K562 (cell line): ENCODE data around the gene PTPRM. TPM values are rescaled to one million over a fixed set of nuclear protein-coding genes. Genes with fewer than 3 reads are reported as not detected.

Experiments
- ATAC-seq: fragments of 200-7000 bp; cut with Tn5 transposase; 3 replicates; pipeline ENCODE4 v1.9.1; 2020; ENCODE audit warnings: moderate library complexity
- BruUV-seq: library from RNA; stranded (reverse); fragments of 400-500 nt; replicated peaks from 2 replicates; lab custom pipeline; 2021; lab: Mats Ljungman, UMichigan
- CTCF ChIA-PET: fragments of 300-600 bp; formaldehyde crosslinking; extraction: SDS; loops from one replicate; lab custom pipeline; 2021; ENCODE audit warnings: low intra/inter-chr PET ratio; lab: Yijun Ruan, JAX
- POLR2A ChIA-PET: fragments of 300-600, 350-650 bp; sonication (Branson Sonifier 250); formaldehyde crosslinking; extraction: SDS; loops from one replicate; lab custom pipeline; 2021; ENCODE audit warnings: antibody characterized with exemption, inconsistent platforms; lab: Yijun Ruan, JAX
- DNase-seq, 4 experiments: peaks; one replicate each; pipeline versions ENCODE4 v3.0.0 to v3.0.0-alpha.2; 2011 to 2018; ENCODE audit warnings: low spot score in 3 of 4, mixed read lengths in 3 of 4; ENCODE audit errors: extremely low read depth in 1 of 4
- FAIRE-seq: peaks from 2 replicates; lab custom pipeline; 2011; peaks lifted over from hg19 to GRCh38; lab: Jason Lieb, UNC
- H2AFZ ChIP-seq: 2 replicates; pipeline ENCODE4 v1.6.0; 2011; ENCODE audit warnings: low read depth, low read length, control low read depth, inconsistent platforms
- H3K27ac ChIP-seq: fragments of 200-600 bp; 3 replicates; pipeline ENCODE4 v1.8.0; 2011; ENCODE audit warnings: low read depth, mild to moderate bottlenecking, control low read depth, inconsistent platforms, low read length, moderate library complexity, mixed read lengths; ENCODE audit errors: extremely low read depth
- H3K27me3 ChIP-seq, 2 experiments: fragments of 300-600 bp in 1 of 2; 2 replicates in 1 of 2; 3 replicates in 1 of 2; pipeline versions ENCODE4 v1.6.0 to v1.8.0; 2011; ENCODE audit warnings: inconsistent platforms in 2 of 2, low read length in 2 of 2, mild to moderate bottlenecking in 1 of 2, mixed read lengths in 1 of 2, moderate library complexity in 1 of 2; ENCODE audit not compliant: control insufficient read depth in 2 of 2, insufficient read depth in 2 of 2
- H3K36me3 ChIP-seq: fragments of 300-600 bp; 3 replicates; pipeline ENCODE4 v1.8.0; 2011; ENCODE audit warnings: mild to moderate bottlenecking, low read length, inconsistent platforms; ENCODE audit not compliant: control insufficient read depth, insufficient read depth
- H3K4me1 ChIP-seq, 2 experiments: fragments of 200-600 bp in 1 of 2; replicated peaks in 1 of 2; 2 replicates in 1 of 2; 3 replicates in 1 of 2; pipeline versions ENCODE4 v1.5.1 to v1.8.0; 2011; ENCODE audit warnings: inconsistent platforms in 2 of 2, low read length in 2 of 2, mild to moderate bottlenecking in 1 of 2, mixed read lengths in 1 of 2, moderate library complexity in 1 of 2; ENCODE audit not compliant: control insufficient read depth in 2 of 2, insufficient read depth in 2 of 2
- H3K4me2 ChIP-seq: 2 replicates; pipeline ENCODE4 v1.6.1; 2011; ENCODE audit warnings: low read length, control low read depth, inconsistent platforms, mixed read lengths; ENCODE audit not compliant: insufficient read depth
- H3K4me3 ChIP-seq: fragments of 200-600 bp; sonication (generic), shearing (Covaris generic); 2 replicates; pipeline ENCODE4 v1.5.1; 2016; ENCODE audit warnings: control low read depth, inconsistent platforms
- H3K79me2 ChIP-seq: fragments of 200-600 bp; 3 replicates; pipeline ENCODE4 v1.8.0; 2011; ENCODE audit warnings: low read length, inconsistent platforms; ENCODE audit not compliant: control insufficient read depth, insufficient read depth
- H3K9ac ChIP-seq, 2 experiments: 2 replicates each; pipeline versions ENCODE4 v1.6.0 to v1.6.1; 2011; ENCODE audit warnings: low read depth in 2 of 2, low read length in 2 of 2, control low read depth in 1 of 2, inconsistent platforms in 1 of 2, mild to moderate bottlenecking in 1 of 2, mixed read lengths in 1 of 2; ENCODE audit not compliant: insufficient read depth in 1 of 2
- H3K9me1 ChIP-seq: one replicate; pipeline ENCODE4 v1.6.0; 2011; ENCODE audit warnings: inconsistent platforms, mild to moderate bottlenecking, low read length, moderate library complexity; ENCODE audit not compliant: control insufficient read depth, insufficient read depth
- H3K9me3 ChIP-seq: replicated peaks from 2 replicates; pipeline ENCODE4 v1.5.1; 2011; ENCODE audit warnings: low read depth, low read length, inconsistent platforms; ENCODE audit not compliant: control insufficient read depth, insufficient read depth
- H4K20me1 ChIP-seq: replicated peaks from 2 replicates; pipeline ENCODE4 v1.6.1; 2011; ENCODE audit warnings: low read length, inconsistent platforms, mixed read lengths; ENCODE audit not compliant: control insufficient read depth, insufficient read depth
- BHLHE40 ChIP-seq: IDR thresholded peaks from 2 replicates; pipeline ENCODE4 v1.6.1; 2011; ENCODE audit warnings: low read length, improper control_type of control experiment
- CEBPG ChIP-seq, 3 experiments: fragments of 200-800 bp in 1 of 3; sonication (Bioruptor generic) in 1 of 3; sonication (generic) in 1 of 3; formaldehyde crosslinking in 1 of 3; IDR thresholded peaks in 2 of 3; conservative IDR thresholded peaks in 1 of 3; 2 replicates each; pipeline versions ENCODE4 v1.6.1 to v1.8.0; 2016 to 2022; ENCODE audit warnings: missing compliant biosample characterization in 2 of 3, missing genetic modification characterization in 2 of 3, mild to moderate bottlenecking in 1 of 3, missing genetic modification reagents in 1 of 3
- CSDE1 ChIP-seq, 2 experiments: fragments of 450-650 bp; IDR thresholded peaks; 2 replicates each; pipeline ENCODE4 v1.6.1; 2016; ENCODE audit warnings: mild to moderate bottlenecking in 1 of 2
- E2F5 ChIP-seq: sonication (generic); formaldehyde crosslinking; IDR thresholded peaks from 2 replicates; pipeline ENCODE4 v1.8.0; 2022; ENCODE audit warnings: mild to moderate bottlenecking, missing genetic modification reagents
- FOXA1 ChIP-seq: fragments of 450-650 bp; IDR thresholded peaks from 2 replicates; pipeline ENCODE4 v1.6.1; 2016; ENCODE audit warnings: mild to moderate bottlenecking, borderline replicate concordance
- GTF2B ChIP-seq: IDR thresholded peaks from 2 replicates; pipeline ENCODE4 v1.6.1; 2011; ENCODE audit not compliant: insufficient read length; ENCODE audit errors: extremely low read depth
- HES1 ChIP-seq: fragments of 450-650 bp; IDR thresholded peaks from 2 replicates; pipeline ENCODE4 v1.6.1; 2016; ENCODE audit warnings: low read depth, mild to moderate bottlenecking, moderate library complexity
- KLF13 ChIP-seq: fragments of 450-650 bp; IDR thresholded peaks from 2 replicates; pipeline ENCODE4 v1.6.1; 2016; ENCODE audit warnings: missing genetic modification characterization, low read depth, mild to moderate bottlenecking, missing compliant biosample characterization, moderate library complexity, borderline replicate concordance
- NCOR1 ChIP-seq: fragments of 450-650 bp; IDR thresholded peaks from 2 replicates; pipeline ENCODE4 v1.6.1; 2016; ENCODE audit warnings: mild to moderate bottlenecking, moderate library complexity
- NFIX ChIP-seq: fragments of 250-450 bp; sonication (Bioruptor Pico); IDR thresholded peaks from 2 replicates; pipeline ENCODE4 v1.4.0; 2020; ENCODE audit warnings: low read depth, mild to moderate bottlenecking, moderate library complexity
- POLR2A ChIP-seq: fragments of 450-650 bp; conservative IDR thresholded peaks from 2 replicates; pipeline ENCODE4 v1.6.1; 2016
- RHOXF2B ChIP-seq: fragments of 250-450 bp; sonication (Bioruptor Pico); conservative IDR thresholded peaks from 2 replicates; pipeline ENCODE4 v1.5.1; 2021
- ZBTB11 ChIP-seq, 3 experiments: fragments of 200-800 bp in 1 of 3; fragments of 250-450 bp in 1 of 3; fragments of 450-650 bp in 1 of 3; sonication (Bioruptor Pico) in 1 of 3; sonication (Bioruptor generic) in 1 of 3; formaldehyde crosslinking in 1 of 3; IDR thresholded peaks; 2 replicates each; pipeline versions ENCODE4 v1.6.1 to v1.8.0; 2016 to 2022; ENCODE audit warnings: mild to moderate bottlenecking in 2 of 3, missing genetic modification characterization in 2 of 3, missing compliant biosample characterization in 1 of 3, moderate library complexity in 1 of 3
- ZFPM2 ChIP-seq: fragments of 250-450 bp; sonication (Bioruptor Pico); IDR thresholded peaks from 2 replicates; pipeline ENCODE4 v1.5.1; 2022; ENCODE audit warnings: mild to moderate bottlenecking
- ZNF239 ChIP-seq: fragments of 250-450 bp; sonication (Bioruptor Pico); IDR thresholded peaks from 2 replicates; pipeline ENCODE4 v1.4.0; 2020; ENCODE audit warnings: mild to moderate bottlenecking
- ZNF408 ChIP-seq: fragments of 250-450 bp; sonication (Bioruptor Pico); IDR thresholded peaks from 2 replicates; pipeline ENCODE4 v1.4.0; 2020; ENCODE audit warnings: low read depth, mild to moderate bottlenecking, moderate library complexity
- ZNF561 ChIP-seq: fragments of 450-650 bp; formaldehyde crosslinking; conservative IDR thresholded peaks from 2 replicates; pipeline ENCODE4 v1.4.0; 2020; ENCODE audit warnings: mild to moderate bottlenecking, moderate library complexity
- ZNF785 ChIP-seq: fragments of 250-450 bp; sonication (Bioruptor Pico); IDR thresholded peaks from 2 replicates; pipeline ENCODE4 v1.4.0; 2020; ENCODE audit warnings: mild to moderate bottlenecking
- ZSCAN29 ChIP-seq: fragments of 450-650 bp; IDR thresholded peaks from 2 replicates; pipeline ENCODE4 v1.6.1; 2017
- WGBS: fragments of 100-300 bp; shearing (Covaris generic); methylation state at CpG from one replicate; pipeline ENCODE4 v1.1.6; 2016; ENCODE audit warnings: low coverage, mixed read lengths; ENCODE audit not compliant: insufficient coverage; ENCODE audit errors: missing lambda C conversion rate; 5-methylcytosine and 5-hydroxymethylcytosine counted together
- in situ Hi-C: fragments of 300-500 bp; cut with MboI; formaldehyde crosslinking; loops from 4 replicates; pipeline ENCODE4 v1.15.0; 2018; ENCODE audit warnings: inconsistent platforms, mixed read lengths
- intact Hi-C: fragments of 100-400 bp; cut with micrococcal nuclease; formaldehyde crosslinking; loops from 2 replicates; pipeline ENCODE4 v1.14.2; 2022
- polyA plus RNA-seq, 8 experiments: library from polyadenylated mRNA; depleted of rRNA in 4 of 8; stranded (reverse) in 5 of 8; unstranded in 3 of 8; fragments of >200 nt; fragmentation: Nextera tagmentation in 2 of 8; fragmentation: Illumina TruSeq in 1 of 8; extraction: Ambion mirVana in 2 of 8; extraction: Trizol in 1 of 8; gene quantifications; 2 replicates each; pipeline versions ENCODE4 v1.2.1 to v1.2.3, GENCODE V29; 2011 to 2014; ENCODE audit warnings: inconsistent platforms in 1 of 8, missing spikeins in 1 of 8
- total RNA-seq, 7 experiments: library from RNA; depleted of rRNA in 6 of 7; stranded (reverse); fragments of >200 nt in 6 of 7; fragmentation: Illumina TruSeq in 2 of 7; extraction: Trizol in 2 of 7; gene quantifications; 2 replicates each; pipeline versions ENCODE4 v1.2.1 to v1.2.3, GENCODE V29; 2011 to 2021; ENCODE audit warnings: low replicate concordance in 1 of 7

Gene PTPRM
- total and polyA plus RNA-seq, 9 of the 15 experiments (the other 6 are each of a cell fraction or from before 2014, with no cell fraction given) = 0.03 to 0.16 (median 0.08) TPM; not detected in 3

GRCh38 chr18:8049147-8049546 lies 482.0 kb downstream of the PTPRM start:
- TF ChIP-seq ZNF239 (CRISPR knock-in tag) = no peak
- no peak for TF ChIP-seq KLF13 (tag)
- no peak for TF ChIP-seq ZSCAN29
- TF ChIP-seq ZNF561 (CRISPR knock-in tag) = no peak
- TF ChIP-seq NCOR1 = no peak
- no peak for TF ChIP-seq ZBTB11 (CRISPR knock-in tag; IDR thresholded peaks at IDR 0.05)
- TF ChIP-seq RHOXF2B (CRISPR knock-in tag) = no peak
- no peak for TF ChIP-seq CSDE1 (IDR thresholded peaks at IDR 0.05)
- TF ChIP-seq POLR2A = no peak
- TF ChIP-seq GTF2B = no peak
- TF ChIP-seq NFIX = no peak
- no peak for TF ChIP-seq ZNF408 (CRISPR knock-in tag)
- TF ChIP-seq HES1 = no peak
- TF ChIP-seq CEBPG (CRISPR knock-in tag; IDR thresholded peaks at IDR 0.05) = no peak
- no peak for TF ChIP-seq CEBPG (tag; conservative IDR thresholded peaks at IDR 0.05 in 1 of 2, IDR thresholded peaks at IDR 0.05 in 1 of 2)
- no peak for TF ChIP-seq FOXA1
- no peak for TF ChIP-seq ZFPM2 (CRISPR knock-in tag)
- no peak for TF ChIP-seq E2F5 (CRISPR knock-in tag)
- TF ChIP-seq BHLHE40 = no peak
- TF ChIP-seq ZNF785 (CRISPR knock-in tag) = no peak
- in situ Hi-C loops = no loop called here
- ChIA-PET CTCF (no interaction called here), POLR2A (no interaction called here)
- Histone ChIP-seq H3K9ac (no peak overlapping the region), H3K27ac (no peak overlapping the region), H3K79me2 (no peaks in the 10 kb centered on the region), H4K20me1 (no peaks in the 10 kb centered on the region), H3K4me2 (no peak overlapping the region), H3K27me3 (no peaks in the 10 kb centered on the region), H3K36me3 (no peaks in the 10 kb centered on the region), H2AFZ (no peak overlapping the region), H3K9me3 (no peaks in the 10 kb centered on the region), H3K9me1 (no peaks in the 10 kb centered on the region), H3K4me1 (no peaks in the 10 kb centered on the region), H3K4me3 (no peak overlapping the region)
- 0% methylated on average over 2 of the region's 2 CpGs for WGBS
- intact Hi-C loops = no loop called here
- no peak for FAIRE-seq
- no TSS peak for BruUV-seq
- no peak for DNase-seq
- no peak for ATAC-seq
